Uterus (tissue), 4 donors: Measurements from ENCODE around the gene DNAJC21. TPM values are rescaled to one million over a fixed set of nuclear protein-coding genes. Genes with fewer than 3 reads are reported as not detected.

Source experiments
- DNase-seq, 2 donors: peaks; one replicate each; pipeline ENCODE4 v3.0.0-alpha.2; 2019 to 2020
- H3K27ac ChIP-seq, 2 donors: fragments of 200-600 bp; sonication (generic); 1 replicate in 1 of 2; 2 replicates in 1 of 2; pipeline ENCODE4 v1.5.1; 2016 to 2018
- H3K27me3 ChIP-seq, 2 donors: fragments of 200-600 bp; sonication (generic); one replicate each; pipeline ENCODE4 v1.5.1; 2018 to 2019; ENCODE audit warnings: control low read depth in 1 of 2
- H3K36me3 ChIP-seq, 2 donors: fragments of 200-600 bp; sonication (generic); one replicate each; pipeline ENCODE4 v1.5.1; 2019; ENCODE audit warnings: control low read depth in 1 of 2
- H3K4me1 ChIP-seq, 2 donors: fragments of 200-600 bp; sonication (generic); one replicate each; pipeline ENCODE4 v1.5.1; 2018 to 2019; ENCODE audit warnings: control low read depth in 1 of 2
- H3K4me3 ChIP-seq, 2 donors: fragments of 200-600 bp; sonication (generic); 1 replicate in 1 of 2; 2 replicates in 1 of 2; pipeline ENCODE4 v1.5.1; 2018 to 2019; ENCODE audit warnings: mild to moderate bottlenecking in 1 of 2
- H3K9me3 ChIP-seq, 2 donors: fragments of 200-600 bp; sonication (generic); one replicate each; pipeline ENCODE4 v1.5.1; 2019; ENCODE audit warnings: control low read depth in 1 of 2
- CTCF ChIP-seq, 4 experiments: fragments of 200-600 bp in 2 of 4; fragments of 450-650 bp in 2 of 4; sonication (generic) in 2 of 4; IDR thresholded peaks; one replicate each; pipeline ENCODE4 v1.5.1; 2016 to 2019; ENCODE audit warnings: antibody characterized with exemption in 4 of 4, mild to moderate bottlenecking in 2 of 4, moderate library complexity in 1 of 4
- POLR2A ChIP-seq, 2 donors: fragments of 450-650 bp; IDR thresholded peaks; one replicate each; pipeline ENCODE4 v1.6.1; 2016; ENCODE audit warnings: antibody characterized with exemption in 2 of 2, mild to moderate bottlenecking in 1 of 2, moderate library complexity in 1 of 2
- intact Hi-C: fragments of 100-400 bp; cut with DNase I; formaldehyde crosslinking; loops from one replicate; pipeline ENCODE4 v1.15.1; 2023; ENCODE audit warnings: low total_unique reads
- total RNA-seq, 4 donors: library from RNA; depleted of rRNA in 3 of 4; stranded (reverse); fragments of >200 nt in 3 of 4; gene quantifications; one replicate each; pipeline versions ENCODE4 v1.1.0 to v1.2.4, GENCODE V29; 2014 to 2023
- donor health status: DM: yes; HTN: yes; CAD: no.

Gene DNAJC21
- total RNA-seq, 4 donors from 2014 or later: 15.9 to 55.4 (median 44.0) TPM

GRCh38 chr5:34913072-34913471 is 16.3 kb upstream of the DNAJC21 start:
- no peak for DNase-seq
- intact Hi-C loops: no loop called here
- Histone ChIP-seq H3K27me3 (no peaks in the 10 kb centered on the region), H3K4me3 (no peak overlapping the region), H3K9me3 (no peaks in the 10 kb centered on the region), H3K36me3 (no peaks in the 10 kb centered on the region), H3K4me1 (peaks cover 7 to 10% of the 10 kb centered on the region in 2 donors), H3K27ac (no peak overlapping the region)
- no peak for TF ChIP-seq POLR2A (IDR thresholded peaks at IDR 0.05)
- TF ChIP-seq CTCF (IDR thresholded peaks at IDR 0.05): no peak

- Histone ChIP-seq H3K9me3 (no peaks in the 10 kb centered on the region), H3K36me3 (no peaks in the 10 kb centered on the region), H3K4me3 (peak overlapping the region; percentile 60 to 99), H3K27ac (peak overlapping the region; percentile 83 to 89), H3K4me1 (peaks cover 7 to 10% of the 10 kb centered on the region in 2 donors), H3K27me3 (no peaks in the 10 kb centered on the region)
- peak; percentile 26 to 35 for DNase-seq
- no peak for TF ChIP-seq CTCF (IDR thresholded peaks at IDR 0.05)
- intact Hi-C loops: no loop called here
These were observed 14.7 kb upstream of the DNAJC21 start for GRCh38 chr5:34914671-34915138.

GRCh38 chr5:34915139-34915855 is 14.1 kb upstream of the DNAJC21 start, which contains the start of the genes BRIX1 and RAD1:
Gene BRIX1 (plus strand): TSS chr5:34915711. CDS start chr5:34915739, 28 bp downstream.
Gene RAD1 (minus strand): TSS chr5:34915504. CDS start chr5:34914892, 612 bp downstream.
- H3K36me3 ChIP-seq: no peaks in the 10 kb centered on the region
- intact Hi-C loops: no loop called here
- no peaks in the 10 kb centered on the region for H3K27me3 ChIP-seq
- peak; percentile 49 to 62 for TF ChIP-seq POLR2A (IDR thresholded peaks at IDR 0.05)
- peak; percentile 30 to 58 (median 50) for TF ChIP-seq CTCF (IDR thresholded peaks at IDR 0.05)
- H3K4me3 ChIP-seq: peak within 1 kb of the TSS; percentile 60 to 99
- no peaks in the 10 kb centered on the region for H3K9me3 ChIP-seq
- peak; percentile 94 to 96 for DNase-seq
- H3K27ac ChIP-seq: peak within 1 kb of the TSS; percentile 83 to 89
- H3K4me1 ChIP-seq: peaks cover 7 to 10% of the 10 kb centered on the region in 2 donors

- H3K4me1 ChIP-seq: peaks cover 7 to 10% of the 10 kb centered on the region in 2 donors
- peak overlapping the region; percentile 83 to 89 for H3K27ac ChIP-seq
- no peak for DNase-seq
- peak overlapping the region; percentile 60 to 99 for H3K4me3 ChIP-seq
- no peaks in the 10 kb centered on the region for H3K36me3 ChIP-seq
- TF ChIP-seq POLR2A (IDR thresholded peaks at IDR 0.05) (no peak), CTCF (IDR thresholded peaks at IDR 0.05) (no peak)
- H3K9me3 ChIP-seq: no peaks in the 10 kb centered on the region
- no peaks in the 10 kb centered on the region for H3K27me3 ChIP-seq
- intact Hi-C loops: no loop called here
These were observed 13.5 kb upstream of the DNAJC21 start for GRCh38 chr5:34915856-34916192.

- Histone ChIP-seq H3K9me3 (no peaks in the 10 kb centered on the region), H3K4me3 (peak overlapping the region; percentile 60 to 99), H3K36me3 (no peaks in the 10 kb centered on the region), H3K4me1 (peaks cover 7 to 10% of the 10 kb centered on the region in 2 donors), H3K27ac (peak overlapping the region in 1 of 2 donors; percentile 83), H3K27me3 (no peaks in the 10 kb centered on the region)
- no peak for DNase-seq
- TF ChIP-seq POLR2A (IDR thresholded peaks at IDR 0.05): no peak
- no peak for TF ChIP-seq CTCF (IDR thresholded peaks at IDR 0.05)
- intact Hi-C loops: no loop called here
These were observed 12.8 kb upstream of the DNAJC21 start for GRCh38 chr5:34916518-34916917.
